ENCODE data around the gene DDN.

Gene DDN

DNA sequence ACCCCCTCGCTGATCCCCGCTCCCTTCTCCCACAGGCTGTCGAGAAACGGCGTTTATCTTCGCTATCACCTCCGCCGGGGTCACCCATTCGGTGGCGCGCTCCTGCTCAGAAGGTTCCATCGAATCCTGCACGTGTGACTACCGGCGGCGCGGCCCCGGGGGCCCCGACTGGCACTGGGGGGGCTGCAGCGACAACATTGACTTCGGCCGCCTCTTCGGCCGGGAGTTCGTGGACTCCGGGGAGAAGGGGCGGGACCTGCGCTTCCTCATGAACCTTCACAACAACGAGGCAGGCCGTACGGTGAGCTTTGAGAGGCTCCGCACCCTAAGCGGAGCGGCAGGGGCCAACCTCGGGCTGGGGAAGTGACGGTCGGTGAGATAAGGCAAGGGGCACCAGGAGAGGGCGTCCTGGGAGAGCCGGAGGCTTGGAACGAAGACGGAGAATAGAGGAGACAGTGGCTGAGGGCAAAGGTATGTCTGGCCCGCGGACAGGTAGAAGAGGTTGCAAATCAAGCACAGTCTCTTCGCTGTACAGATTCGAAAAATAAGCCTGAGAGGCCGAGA is 18.7 kb downstream of the DDN start:
- no peak for DNase-seq

DNA sequence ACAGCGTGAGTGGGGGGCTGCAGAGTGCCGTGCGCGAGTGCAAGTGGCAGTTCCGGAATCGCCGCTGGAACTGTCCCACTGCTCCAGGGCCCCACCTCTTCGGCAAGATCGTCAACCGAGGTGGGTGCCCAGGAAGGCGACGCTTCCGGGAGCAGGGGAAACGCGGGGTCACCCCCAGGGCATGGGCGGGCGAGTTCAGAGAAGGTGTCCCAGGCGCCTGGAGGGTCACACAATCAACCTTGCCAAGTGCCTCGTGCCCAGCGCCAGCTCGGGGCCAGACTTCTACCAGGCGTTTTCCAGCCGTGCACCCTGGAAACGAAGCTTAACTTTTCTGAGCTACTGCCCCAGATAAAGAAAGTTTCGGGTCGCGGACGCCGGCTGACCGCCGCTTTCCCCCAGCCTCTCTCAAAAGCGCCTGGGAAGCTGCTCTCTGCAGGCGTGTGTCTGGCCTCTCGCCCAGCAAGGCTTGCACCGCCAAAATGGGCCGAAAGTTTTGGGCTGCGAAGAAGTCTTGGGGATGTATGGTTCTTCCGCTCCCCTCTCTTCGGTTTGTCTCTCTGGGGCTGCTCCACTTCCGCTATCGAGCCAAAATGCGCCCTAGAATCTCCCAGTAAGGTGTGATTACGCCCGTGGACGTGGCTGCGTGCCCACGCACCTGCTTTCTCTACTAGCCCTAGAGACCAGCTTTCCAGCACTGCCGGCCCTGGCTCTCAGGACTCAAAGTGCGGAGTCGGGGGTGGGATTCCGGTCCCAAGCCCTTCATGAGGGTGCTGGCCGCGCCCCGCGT is 19.4 kb downstream of the DDN start:
- no peak for DNase-seq

DNA sequence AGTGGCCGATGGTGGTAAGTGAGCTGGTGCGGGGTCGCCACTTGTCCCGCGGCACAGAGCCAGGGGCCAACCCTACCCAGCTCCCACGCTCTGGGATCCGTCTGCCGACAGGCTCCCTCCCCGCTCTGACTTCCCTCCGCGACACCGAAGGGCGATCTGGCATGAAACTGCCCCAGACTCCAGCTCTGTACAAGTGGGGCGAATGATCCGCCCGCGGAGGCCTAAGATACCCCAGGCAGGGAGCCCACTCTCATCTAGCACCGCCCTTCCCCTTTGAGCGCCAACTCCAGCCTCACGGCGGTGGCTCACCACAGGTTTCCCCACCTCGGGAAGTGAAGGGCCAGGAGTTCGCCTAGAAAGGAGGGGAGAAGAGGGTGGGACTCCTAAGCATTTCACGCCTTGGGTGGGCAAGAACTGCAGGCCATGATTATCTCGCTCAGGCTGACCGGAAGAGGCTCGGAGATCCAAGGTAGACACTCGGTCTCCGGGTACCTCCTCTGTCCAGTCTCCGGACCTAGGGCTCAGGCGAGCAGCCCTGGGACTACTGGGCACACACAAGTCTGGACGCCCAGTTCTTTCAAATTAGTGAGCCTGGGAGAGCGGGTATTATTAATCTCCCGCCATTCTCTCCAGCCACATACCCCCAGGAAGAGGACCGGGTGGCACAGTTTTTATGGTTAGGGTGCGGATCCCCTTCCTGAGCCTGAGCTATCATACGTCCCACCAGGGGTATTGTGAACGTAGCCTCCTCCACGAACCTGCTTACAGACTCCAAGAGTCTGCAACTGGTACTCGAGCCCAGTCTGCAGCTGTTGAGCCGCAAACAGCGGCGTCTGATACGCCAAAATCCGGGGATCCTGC is 20.2 kb downstream of the DDN start:
- no peak for DNase-seq

DNA sequence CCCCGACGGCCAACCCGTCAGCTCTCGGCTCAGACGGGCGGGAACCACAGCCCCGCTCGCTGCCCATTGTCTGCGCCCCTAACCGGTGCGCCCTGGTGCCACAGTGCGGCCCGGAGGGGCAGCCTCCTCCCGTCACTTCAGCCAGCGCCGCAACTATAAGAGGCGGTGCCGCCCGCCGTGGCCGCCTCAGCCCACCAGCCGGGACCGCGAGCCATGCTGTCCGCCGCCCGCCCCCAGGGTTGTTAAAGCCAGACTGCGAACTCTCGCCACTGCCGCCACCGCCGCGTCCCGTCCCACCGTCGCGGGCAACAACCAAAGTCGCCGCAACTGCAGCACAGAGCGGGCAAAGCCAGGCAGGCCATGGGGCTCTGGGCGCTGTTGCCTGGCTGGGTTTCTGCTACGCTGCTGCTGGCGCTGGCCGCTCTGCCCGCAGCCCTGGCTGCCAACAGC is 20.9 kb downstream of the DDN start, which contains the start of gene WNT1:
Gene WNT1, plus strand, starts transcription at position 32 of the 450 bp plus-strand sequence. Its CDS starts 329 bp downstream, at position 361.
- no peak for DNase-seq

DNA sequence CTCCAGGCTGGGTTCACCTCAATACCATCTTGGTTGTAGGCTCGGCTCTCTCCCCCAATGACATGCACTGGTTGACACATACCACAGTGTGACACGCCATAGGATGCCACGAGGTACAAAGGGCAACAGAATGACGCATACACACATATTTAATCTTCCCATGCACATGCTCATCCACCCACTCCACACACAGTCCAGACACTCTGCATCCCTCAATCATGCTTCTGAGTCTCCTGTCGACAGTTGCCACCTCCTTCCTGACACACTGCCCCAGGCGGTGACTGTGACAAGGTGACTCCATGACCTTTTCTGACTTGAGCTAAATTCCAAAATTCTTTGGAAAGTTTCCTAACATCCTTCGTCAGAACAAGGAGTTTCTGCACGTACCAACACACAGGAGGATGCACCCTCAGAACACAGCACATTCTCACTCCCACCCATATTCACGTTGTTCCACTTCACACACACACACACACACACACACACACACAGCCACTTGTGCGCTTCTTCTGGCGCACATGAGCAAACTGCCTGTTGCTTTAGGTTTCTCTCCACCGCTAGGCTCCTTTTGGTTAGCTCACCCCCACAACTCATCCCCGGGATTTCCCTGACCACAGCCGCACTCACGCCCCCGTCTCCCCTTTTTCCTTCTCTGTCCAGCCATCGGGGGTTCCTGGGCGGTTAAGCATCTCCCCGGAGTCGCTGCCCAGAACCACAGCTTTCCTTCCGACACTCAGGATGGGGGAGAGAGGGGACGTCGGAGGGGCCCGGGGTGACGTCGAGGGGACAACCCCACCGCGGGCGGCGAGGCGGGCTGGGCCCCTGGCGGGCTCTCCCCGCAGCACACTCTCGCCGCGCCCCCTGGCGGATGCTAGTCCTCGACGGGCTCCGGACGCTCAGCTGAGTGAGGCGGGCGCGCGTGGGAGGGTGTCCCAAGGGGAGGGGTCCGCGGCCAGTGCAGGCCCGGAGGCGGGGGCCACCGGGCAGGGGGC is 21.6 kb downstream of the DDN start:
- peak; percentile 65 to 70 (median 67) for DNase-seq

DNA sequence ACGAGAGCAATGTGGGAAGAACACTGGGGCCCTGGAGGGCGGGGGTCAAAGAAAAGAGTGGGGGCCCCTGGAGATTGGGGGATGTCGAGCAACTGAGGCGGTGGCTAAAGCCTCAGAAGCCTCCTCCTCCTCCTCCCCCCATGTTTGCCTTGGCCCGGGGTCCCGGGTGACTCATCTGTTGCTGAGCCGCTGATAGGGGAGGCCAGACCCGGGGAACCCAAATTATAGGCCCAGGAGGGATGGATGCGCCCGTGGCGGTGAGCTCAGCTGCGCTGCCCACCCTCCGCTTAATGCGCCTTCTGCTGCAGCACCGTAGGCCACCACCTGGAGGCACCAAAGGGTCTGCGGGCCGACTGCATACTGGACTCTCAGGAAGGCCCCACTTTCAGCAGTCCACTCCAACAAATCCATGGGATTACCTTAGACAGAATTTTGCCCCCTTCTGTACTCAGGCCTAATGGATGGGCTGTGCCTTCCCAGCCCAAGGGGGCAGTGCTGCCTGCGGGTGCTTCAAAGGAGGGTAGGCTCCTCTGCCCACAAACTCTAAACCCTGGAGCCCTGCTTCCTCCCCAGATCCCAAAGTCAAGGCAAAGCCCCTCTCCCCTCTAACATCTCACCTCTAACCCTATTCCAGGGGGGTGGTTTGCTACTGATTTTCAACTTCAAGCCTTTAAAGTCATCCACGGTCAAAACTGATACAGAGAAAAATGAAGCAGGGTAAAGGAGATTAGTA is 25.1 kb downstream of the DDN start:
- DNase-seq, result peak in 1 of 4 experiments; percentile 23

DNA sequence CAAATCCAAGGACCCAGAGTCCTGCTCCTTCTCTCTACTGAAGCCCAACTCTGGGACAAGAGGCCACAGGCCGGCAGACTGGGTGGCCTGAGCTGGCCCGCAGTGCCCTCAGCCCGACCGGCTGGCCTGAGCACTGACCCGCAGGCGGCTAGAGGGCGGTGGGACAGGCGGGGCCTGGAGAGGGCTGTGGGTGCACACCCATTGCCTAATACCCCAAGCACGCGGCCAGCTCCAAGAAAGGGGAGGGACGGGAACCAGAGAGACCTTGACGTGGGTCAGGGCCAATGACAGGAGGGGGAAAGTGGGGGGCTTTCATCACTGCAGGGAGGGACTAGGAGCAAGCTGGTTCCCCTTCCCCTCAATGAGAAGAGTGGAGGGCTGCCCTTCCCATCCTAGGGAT is 25.6 kb downstream of the DDN start:
- no peak for DNase-seq

DNA sequence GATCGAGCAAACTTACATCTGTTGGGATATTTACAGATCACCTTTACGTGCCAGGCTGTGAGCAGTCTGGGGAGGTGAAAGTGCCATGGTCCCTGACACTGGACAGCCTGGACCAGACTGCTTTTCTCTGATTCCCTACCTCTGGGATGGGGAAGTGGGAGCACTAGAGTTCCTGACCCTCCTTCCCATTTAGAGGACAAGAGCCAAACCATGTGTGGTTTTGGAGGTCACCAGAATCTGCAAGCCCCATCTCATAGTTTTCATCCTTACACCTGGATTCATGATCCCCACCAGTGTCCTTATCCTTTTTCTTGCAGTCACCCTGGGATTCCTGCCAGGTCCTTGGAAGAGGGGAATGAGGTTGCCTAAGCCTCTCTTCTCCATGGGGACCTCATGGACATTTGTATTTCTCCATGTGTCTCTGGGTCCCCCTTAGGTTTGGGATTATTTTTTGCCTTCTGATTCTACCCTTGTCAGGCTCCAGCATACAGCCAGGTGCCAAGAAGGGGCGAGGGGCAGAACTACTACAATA is 26.2 kb downstream of the DDN start:
- DNase-seq, result no peak

DNA sequence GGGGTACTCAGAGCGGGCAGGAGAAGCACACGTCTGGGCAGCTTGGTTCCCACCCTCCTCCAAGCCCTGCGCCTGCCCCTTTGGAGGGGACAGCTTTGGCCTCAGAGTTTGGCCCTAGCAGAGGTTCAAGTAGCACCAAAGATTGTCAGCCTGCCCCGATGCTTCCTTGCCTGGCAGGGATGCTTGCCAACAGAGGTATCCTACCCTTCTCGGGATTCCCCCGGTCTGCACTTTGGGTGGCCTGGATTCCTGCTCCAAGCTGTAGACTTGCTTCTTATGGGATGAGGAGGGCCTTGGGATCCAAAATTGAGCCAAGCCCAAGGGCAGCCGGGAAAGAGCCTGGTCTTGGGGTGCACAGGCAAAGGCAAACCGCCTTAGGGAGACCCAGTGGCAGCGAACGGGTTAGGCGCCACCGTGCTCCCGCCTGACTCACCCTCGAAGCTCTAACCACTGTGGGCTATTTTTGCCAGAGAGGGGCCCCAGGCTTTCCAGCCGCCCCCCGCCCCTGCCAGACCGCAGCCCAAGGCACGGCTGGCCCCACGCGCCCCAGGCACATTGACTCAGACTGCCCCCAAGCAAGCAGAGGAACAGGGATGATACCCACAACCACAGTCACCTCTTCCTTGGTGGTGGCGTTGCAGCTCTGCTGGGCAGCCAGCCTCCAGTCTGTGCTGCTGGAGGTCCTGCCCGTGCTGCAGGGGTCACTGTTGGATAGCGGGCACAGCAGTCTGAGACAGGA is 26.8 kb downstream of the DDN start:
- DNase-seq, result no peak

DNA sequence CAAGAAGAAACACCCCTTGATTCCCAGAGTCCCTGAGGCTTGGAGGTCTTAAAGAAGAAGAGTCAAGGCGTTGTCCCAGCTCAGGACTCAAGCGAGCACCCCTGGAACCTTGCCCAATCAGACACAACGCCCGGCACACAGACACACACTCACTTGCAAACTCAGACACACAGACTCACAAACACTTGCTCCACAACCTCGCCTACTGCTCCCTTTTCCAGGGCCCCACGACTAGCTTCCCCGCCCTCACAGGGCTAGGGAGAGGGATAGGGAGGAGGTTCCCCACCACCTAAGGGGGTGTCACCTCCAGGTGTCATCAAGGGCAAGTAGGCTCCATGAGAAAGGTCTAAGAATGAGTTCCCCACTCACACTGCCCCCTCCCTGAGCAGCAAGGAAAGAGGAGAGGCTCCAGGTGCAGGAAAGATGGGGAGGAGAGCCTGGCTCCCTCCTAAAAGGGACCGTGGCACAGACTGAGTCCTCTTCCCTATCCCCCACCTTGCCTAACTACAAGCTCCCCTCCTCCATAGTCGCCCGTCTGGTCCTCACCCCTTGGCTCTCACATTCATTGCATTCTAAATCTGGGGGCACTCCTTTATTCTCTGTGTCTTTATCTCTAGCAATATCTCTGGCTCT is 28.4 kb downstream of the DDN start:
- DNase-seq, result no peak

DNA sequence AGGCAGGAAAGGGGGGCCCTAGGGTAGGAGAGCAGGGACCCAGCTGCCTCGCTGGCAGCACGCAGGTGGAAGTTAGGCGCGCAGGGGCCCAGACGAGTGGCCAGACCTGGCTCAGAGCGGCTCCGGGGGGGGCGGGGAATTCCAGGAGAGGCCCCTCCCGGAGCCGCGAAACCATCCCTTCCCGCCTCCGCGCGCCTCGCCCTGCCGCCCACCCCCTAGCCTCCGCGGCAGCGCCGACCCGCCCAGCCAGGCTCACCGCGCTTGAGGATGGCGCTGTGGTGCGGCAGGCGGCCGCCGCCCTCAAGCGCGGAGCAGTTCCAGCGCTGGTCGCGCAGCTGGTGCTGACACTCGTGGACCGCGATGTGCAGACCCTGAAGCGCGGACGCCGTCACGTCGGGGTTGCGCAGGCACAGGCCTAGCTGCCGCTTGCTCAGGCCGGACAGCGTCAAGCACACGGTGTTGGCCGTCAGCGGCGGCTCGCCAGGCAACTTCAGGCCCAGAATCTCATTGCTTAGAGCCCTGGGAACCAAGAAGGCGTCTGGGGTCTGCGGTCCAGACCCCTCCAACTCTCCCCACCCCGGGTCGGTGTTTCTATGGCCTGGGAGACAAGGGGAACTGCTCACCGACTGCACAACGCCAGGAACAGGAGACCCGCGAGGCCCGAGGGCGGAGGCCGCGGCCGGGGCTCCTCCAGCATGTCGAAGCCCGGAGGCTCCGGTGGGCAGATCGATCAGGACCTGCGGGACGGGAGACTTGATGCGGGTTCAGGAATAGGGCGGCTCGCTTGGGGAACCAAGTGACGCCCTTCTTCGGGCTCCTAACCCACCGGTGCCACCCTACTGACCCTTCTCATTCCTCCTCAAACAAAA is 29.1 kb downstream of the DDN start:
- DNase-seq, result no peak

DNA sequence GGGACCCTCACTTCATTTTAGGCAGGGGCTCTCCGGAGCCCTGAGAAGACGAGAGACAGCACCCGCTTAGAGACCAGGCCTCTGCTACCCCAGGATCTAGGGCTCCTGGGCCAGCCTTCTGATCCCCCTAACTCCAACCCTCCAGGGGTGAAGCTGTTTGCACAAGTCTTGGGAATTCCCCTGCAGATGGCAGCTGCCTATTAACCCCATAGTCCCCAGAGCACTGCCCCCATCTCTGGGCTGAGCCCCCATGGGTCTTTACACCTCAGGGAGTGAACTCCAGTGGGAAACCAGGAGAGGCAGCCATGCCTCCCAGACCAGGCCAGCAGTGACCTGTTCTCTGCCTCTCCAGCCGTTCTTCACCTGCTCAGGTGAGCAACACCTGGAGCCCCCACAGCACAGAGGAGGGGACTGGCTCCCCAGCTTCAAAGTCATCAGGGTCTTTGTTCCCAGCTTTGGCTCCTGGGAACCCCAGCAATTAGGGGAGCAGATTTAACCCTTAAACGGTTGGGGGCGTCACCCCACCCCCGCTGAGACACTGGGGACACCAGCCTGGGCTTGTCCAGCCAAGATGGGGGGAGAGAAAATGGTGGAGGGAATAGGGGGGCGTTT is 29.9 kb downstream of the DDN start:
- no peak for DNase-seq

DNA sequence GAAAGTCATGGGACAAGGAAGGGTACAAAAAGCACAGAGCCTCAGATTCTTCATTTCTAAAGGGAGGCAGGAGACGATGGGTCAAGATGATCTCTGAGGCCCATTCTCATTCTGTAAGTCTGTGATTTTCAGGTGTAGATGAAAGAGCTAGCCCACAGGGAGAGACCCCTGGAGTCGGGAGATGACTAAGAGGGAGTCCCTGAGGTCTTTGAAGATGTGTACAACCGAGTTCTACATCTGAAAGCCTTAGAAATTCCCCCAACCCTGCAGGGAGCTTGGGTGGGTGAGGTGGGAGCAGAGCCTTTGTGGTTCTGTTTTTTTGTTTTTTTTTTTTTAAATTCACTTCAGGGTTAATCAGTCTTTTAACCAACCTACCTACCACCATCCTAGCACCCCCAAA is 30.7 kb downstream of the DDN start:
- DNase-seq, result no peak

DNA sequence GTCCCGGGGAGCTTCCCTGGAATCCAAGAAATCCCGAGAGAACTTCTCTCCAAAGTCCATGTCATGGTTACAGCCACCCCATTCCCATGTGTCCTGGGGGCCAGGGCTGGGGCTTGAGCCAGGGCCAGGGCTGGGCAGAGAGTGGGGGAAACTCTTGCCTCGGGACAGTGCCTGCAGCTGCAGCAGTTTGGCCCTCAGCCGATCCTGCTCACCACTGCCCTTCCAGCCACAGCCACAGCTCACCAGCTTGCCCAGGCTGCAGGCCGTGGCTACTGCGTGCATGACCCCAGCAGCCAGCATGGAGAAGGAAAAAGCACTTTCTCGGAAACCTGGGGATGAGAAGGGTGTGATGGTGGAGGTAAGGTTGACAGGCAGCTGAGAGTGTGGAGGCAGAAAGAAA is 31.2 kb downstream of the DDN start:
- DNase-seq, result no peak

DNA sequence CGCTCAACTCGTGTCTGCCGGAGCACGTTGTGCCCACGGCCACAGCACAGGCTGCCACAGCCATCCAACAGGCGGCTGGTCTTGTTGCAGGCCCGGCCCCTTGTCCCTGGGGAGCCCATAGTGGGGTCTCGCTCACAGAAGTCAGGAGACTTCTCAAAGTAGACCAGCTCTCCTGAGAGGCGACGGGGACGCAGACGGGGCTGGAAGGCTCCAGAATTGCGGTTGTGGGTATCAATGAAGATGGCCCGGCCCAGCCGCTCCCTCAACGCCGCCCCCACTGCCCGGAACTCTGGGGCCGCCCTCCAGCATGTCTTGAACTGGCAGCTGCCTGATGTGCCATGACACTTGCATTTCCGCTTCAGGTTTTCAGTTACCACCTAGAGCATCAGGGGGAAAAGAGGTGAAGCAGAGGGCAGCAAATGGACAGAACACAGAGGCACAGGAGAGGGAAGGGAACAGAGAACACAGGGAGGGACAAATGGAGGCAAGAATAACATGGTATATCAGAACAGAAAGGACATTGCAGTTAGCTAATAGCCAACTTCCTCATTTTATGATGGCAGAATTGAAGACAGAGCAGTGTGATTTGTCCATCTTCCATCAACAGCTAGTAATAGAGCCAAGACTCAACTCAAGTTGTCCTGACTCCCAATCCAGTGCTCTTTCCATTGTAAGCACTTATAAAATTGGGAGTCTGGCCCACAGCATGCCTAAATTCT is 32.8 kb downstream of the DDN start:
- no peak for DNase-seq

DNA sequence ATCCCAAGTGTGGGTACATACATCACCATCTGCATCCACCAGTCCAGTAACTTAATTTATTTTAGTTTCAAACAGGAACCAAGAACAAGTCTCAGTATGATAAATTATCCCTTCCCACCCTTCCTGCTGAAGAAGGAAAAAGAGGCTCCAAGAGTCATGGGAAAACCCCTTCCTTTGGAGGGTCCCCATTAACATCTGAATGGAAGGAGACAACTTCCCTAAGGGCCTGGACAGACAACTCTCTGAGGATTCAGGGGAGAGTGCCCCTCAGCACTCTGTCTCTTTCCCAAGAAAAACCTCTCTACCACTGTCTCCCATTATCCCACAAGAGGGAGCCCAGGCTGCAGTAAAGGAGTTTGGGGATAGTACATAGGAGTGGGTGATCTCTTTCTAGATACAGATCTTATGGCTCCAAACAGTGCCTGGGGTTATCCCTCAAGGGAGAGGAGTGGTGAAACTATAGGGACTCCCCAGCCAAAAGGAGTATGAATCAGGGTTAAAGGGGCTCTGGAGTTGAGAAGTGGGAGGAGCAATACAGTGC is 33.8 kb downstream of the DDN start:
- no peak for DNase-seq

DNA sequence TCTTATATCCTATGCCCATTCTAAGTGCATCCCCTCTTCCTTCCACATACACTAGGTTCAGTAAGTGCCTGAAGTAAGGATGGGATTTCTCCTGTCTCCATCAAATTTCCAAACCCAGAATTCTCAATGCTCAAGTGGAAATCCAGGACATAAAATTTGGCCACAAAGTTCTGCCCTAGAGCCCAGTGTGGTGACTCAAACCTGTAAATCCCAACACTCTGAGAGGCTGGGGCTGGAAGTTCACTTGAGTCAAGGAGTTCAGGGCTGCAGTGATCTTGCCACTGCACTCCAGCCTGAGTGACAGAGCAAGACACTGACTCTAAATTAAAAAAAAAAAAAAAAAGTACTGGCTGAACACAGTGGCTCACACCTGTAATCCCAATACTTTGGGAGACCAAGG is 37.4 kb downstream of the DDN start:
- DNase-seq, result no peak

DNA sequence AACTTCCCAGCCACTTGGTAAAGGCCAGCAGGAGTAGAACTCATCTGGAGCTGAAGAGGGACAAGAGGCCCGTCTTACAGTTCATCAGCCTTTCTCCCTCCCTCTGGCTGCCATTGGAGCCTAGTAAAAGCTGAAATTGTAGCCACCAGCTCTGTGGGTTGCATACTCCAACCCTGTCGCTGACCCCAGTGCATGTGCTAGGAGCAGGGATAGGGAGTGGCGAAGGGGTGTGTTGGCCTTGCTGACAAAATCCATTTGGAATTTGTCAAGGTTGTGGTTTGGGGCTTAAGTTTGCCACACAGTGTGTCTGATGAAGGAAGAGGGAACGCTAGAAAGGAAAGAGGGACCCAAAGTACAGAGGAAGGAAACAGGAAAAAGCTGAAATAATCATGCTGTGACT is 37.8 kb downstream of the DDN start:
- no peak for DNase-seq
